Left lobe of liver (tissue), 2 donors: ENCODE measurements around the gene MAD2L2. TPM values are rescaled to one million over a fixed set of nuclear protein-coding genes. Genes with fewer than 3 reads are reported as not detected.
"Not testable (repeated sequence)": the region's sequence is repeated elsewhere in the genome, so short reads cannot be mapped to it uniquely, and the experiment has no call there.

Experiments used
- ATAC-seq: fragments of 200-7000 bp; cut with Tn5 transposase; one replicate; pipeline ENCODE4 v1.9.1; 2020; ENCODE audit warnings: mild to moderate bottlenecking, moderate library complexity
- DNase-seq: peaks from one replicate; pipeline ENCODE4 v3.0.0-alpha.2; 2020; ENCODE audit warnings: low spot score
- total RNA-seq: library from RNA; stranded (reverse); gene quantifications from one replicate; pipeline ENCODE4 v1.2.1, GENCODE V29; 2021
- donor health status: DM: no; HTN: no; CAD: no; lungs with moderate emphysema.
- donor health status: DM: no; HTN: yes; CAD: no.

MAD2L2 gene
- total RNA-seq, 1 donor from 2014 or later, result 28.3 TPM

GRCh38 chr1:11654137-11654938 lies 26.6 kb downstream of the MAD2L2 start, which contains the start of the genes FBXO2 and FBXO44:
Gene FBXO2, minus strand, starts transcription at chr1:11654429. Its CDS starts 89 bp downstream, at chr1:11654340.
Gene FBXO44, plus strand, starts transcription at chr1:11654877. Its CDS starts 959 bp downstream, at chr1:11655836.
- peak; percentile 76 for DNase-seq
- ATAC-seq, result peak; percentile 73

GRCh38 chr1:11653861-11654136 lies 27.1 kb downstream of the MAD2L2 start:
- DNase-seq (no peak), ATAC-seq (no peak)

- DNase-seq (no peak), ATAC-seq (no peak)
These were observed 27.7 kb downstream of the MAD2L2 start for GRCh38 chr1:11653101-11653860.

- ATAC-seq (no peak), DNase-seq (no peak)
These were observed 28.7 kb downstream of the MAD2L2 start for GRCh38 chr1:11652203-11652780.

GRCh38 chr1:11651017-11651416 lies 29.9 kb downstream of the MAD2L2 start:
- DNase-seq, result no peak
- ATAC-seq, result no peak

- ATAC-seq, result peak; percentile 77
- peak; percentile 93 for DNase-seq
These were observed 30.5 kb downstream of the MAD2L2 start for GRCh38 chr1:11650331-11650991.

- DNase-seq, result peak; percentile 89
- ATAC-seq, result peak; percentile 63
These were observed 31.2 kb downstream of the MAD2L2 start for GRCh38 chr1:11649624-11650330.

- ATAC-seq, result peak; percentile 41
These were observed 31.7 kb downstream of the MAD2L2 start for GRCh38 chr1:11649237-11649623.

GRCh38 chr1:11648732-11649158 lies 32.2 kb downstream of the MAD2L2 start:
- ATAC-seq (peak; percentile 71), DNase-seq (peak; percentile 86)

More at GRCh38 chr1:11649237-11649623, 31.7 kb downstream of the MAD2L2 start:
- peak; percentile 85 for DNase-seq

- ATAC-seq (no peak), DNase-seq (no peak)
These were observed 32.9 kb downstream of the MAD2L2 start for GRCh38 chr1:11648039-11648438.

GRCh38 chr1:11647333-11647732 lies 33.6 kb downstream of the MAD2L2 start:
- no peak for ATAC-seq
- no peak for DNase-seq

GRCh38 chr1:11646317-11646716 lies 34.6 kb downstream of the MAD2L2 start:
- DNase-seq (no peak), ATAC-seq (no peak)

- ATAC-seq (no peak), DNase-seq (peak; percentile 72)
These were observed 35.2 kb downstream of the MAD2L2 start for GRCh38 chr1:11645670-11646265.

GRCh38 chr1:11645270-11645669 lies 35.7 kb downstream of the MAD2L2 start:
- no peak for ATAC-seq

GRCh38 chr1:11643782-11644181 lies 37.2 kb downstream of the MAD2L2 start:
- DNase-seq (no peak), ATAC-seq (no peak)

More at GRCh38 chr1:11645270-11645669, 35.7 kb downstream of the MAD2L2 start:
- no peak for DNase-seq

GRCh38 chr1:11642418-11643017 lies 38.4 kb downstream of the MAD2L2 start:
- DNase-seq, result not testable (repeated sequence)
- peak; percentile 86 for ATAC-seq

- DNase-seq (no peak), ATAC-seq (no peak)
These were observed 39.1 kb downstream of the MAD2L2 start for GRCh38 chr1:11641776-11642305.

- no peak for DNase-seq
- no peak for ATAC-seq
These were observed 40.0 kb downstream of the MAD2L2 start for GRCh38 chr1:11640944-11641343.

GRCh38 chr1:11640101-11640500 lies 40.8 kb downstream of the MAD2L2 start:
- ATAC-seq (no peak), DNase-seq (no peak)
